Rectal smooth muscle tissue (tissue), 1 donor: ENCODE data around the gene MYRIP.
"Not testable (repeated sequence)": the region's sequence is repeated elsewhere in the genome, so short reads cannot be mapped to it uniquely, and the experiment has no call there.

ENCODE experiments used
- H3K27ac ChIP-seq: one replicate; pipeline ENCODE4 v1.7.0; 2013; ENCODE audit warnings: low read depth, low read length, inconsistent platforms
- H3K27me3 ChIP-seq: one replicate; pipeline ENCODE4 v1.7.0; 2013; ENCODE audit warnings: low read length; ENCODE audit not compliant: control insufficient read depth, insufficient read depth
- H3K36me3 ChIP-seq: one replicate; pipeline ENCODE4 v1.7.0; 2013; ENCODE audit warnings: low read length; ENCODE audit not compliant: control insufficient read depth, insufficient read depth
- H3K4me1 ChIP-seq: one replicate; pipeline ENCODE4 v1.7.0; 2013; ENCODE audit warnings: low read length; ENCODE audit not compliant: control insufficient read depth, insufficient read depth
- H3K4me3 ChIP-seq: one replicate; pipeline ENCODE4 v1.7.0; 2013; ENCODE audit warnings: low read length
- H3K9ac ChIP-seq: one replicate; pipeline ENCODE4 v1.7.0; 2013; ENCODE audit warnings: low read length

MYRIP gene

GRCh38 chr3:40109641-40110490 lies 300.5 kb downstream of the MYRIP start:
- no peak overlapping the region for H3K4me3 ChIP-seq
- no peak overlapping the region for H3K9ac ChIP-seq
- no peak overlapping the region for H3K27ac ChIP-seq
- H3K36me3 ChIP-seq = no peaks in the 10 kb centered on the region
- H3K27me3 ChIP-seq = no peaks in the 10 kb centered on the region
- no peaks in the 10 kb centered on the region for H3K4me1 ChIP-seq

GRCh38 chr3:40116478-40117177 lies 307.2 kb downstream of the MYRIP start:
- no peak overlapping the region for H3K27ac ChIP-seq
- H3K4me3 ChIP-seq = no peak overlapping the region
- no peaks in the 10 kb centered on the region for H3K36me3 ChIP-seq
- H3K27me3 ChIP-seq = no peaks in the 10 kb centered on the region
- no peak overlapping the region for H3K9ac ChIP-seq
- no peaks in the 10 kb centered on the region for H3K4me1 ChIP-seq

GRCh38 chr3:40118091-40118490 lies 308.7 kb downstream of the MYRIP start:
- Histone ChIP-seq H3K27me3 (no peaks in the 10 kb centered on the region), H3K27ac (no peak overlapping the region), H3K4me1 (no peaks in the 10 kb centered on the region)

DNA sequence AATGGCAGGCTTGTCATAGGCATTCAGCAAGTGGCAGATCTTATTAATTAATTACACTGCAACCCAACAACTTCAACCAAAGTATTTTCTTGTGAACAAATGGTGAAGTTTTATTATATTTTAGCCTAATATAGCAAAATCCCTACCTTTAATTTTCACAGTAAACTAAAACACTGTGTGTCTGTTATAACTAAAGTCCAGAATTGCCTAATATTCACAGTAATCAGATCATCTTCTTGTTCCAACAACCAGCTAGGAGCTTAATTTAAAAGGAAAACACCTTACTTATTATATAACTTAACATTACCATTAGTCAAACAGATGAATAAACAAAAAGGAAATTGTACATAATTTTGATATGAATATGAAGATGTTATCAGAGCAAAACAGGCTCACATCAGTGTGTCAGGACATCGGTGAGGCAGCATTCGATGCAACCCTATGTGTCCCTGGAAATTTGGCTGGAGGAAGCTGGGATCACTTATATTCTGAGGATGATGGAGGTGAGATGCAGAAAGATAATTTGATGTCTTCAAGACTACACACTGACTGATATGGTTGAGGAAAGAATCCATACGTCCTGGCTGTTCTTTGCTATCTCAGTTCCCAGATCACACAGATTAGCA lies 310.8 kb downstream of the MYRIP start:
- no peak overlapping the region for H3K4me3 ChIP-seq
- no peaks in the 10 kb centered on the region for H3K4me1 ChIP-seq
- no peak overlapping the region for H3K27ac ChIP-seq
- no peak overlapping the region for H3K9ac ChIP-seq
- H3K27me3 ChIP-seq = no peaks in the 10 kb centered on the region
- H3K36me3 ChIP-seq = no peaks in the 10 kb centered on the region

More at GRCh38 chr3:40118091-40118490, 308.7 kb downstream of the MYRIP start:
- Histone ChIP-seq H3K36me3 (no peaks in the 10 kb centered on the region), H3K9ac (no peak overlapping the region), H3K4me3 (no peak overlapping the region)

DNA sequence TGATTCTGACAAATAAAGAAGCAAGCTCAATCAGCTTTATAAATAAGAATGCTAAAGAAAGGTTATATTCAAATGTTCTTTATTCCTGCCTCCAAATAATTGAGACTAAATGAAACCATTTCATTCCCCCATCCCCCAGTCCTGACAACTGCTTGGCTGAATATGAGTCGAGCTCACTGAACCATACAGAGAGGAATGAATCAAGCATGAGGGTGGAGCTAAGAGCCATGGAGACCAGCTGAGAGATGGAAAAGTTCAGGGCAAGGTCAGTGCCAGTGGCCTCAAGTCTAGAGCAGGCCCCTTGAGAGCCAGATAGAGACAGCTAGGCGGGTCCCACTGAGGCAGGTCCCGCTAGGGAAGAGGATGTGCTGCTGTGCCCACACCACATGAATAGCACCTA lies 311.4 kb downstream of the MYRIP start:
- Histone ChIP-seq H3K4me3 (no peak overlapping the region), H3K27ac (no peak overlapping the region)

DNA sequence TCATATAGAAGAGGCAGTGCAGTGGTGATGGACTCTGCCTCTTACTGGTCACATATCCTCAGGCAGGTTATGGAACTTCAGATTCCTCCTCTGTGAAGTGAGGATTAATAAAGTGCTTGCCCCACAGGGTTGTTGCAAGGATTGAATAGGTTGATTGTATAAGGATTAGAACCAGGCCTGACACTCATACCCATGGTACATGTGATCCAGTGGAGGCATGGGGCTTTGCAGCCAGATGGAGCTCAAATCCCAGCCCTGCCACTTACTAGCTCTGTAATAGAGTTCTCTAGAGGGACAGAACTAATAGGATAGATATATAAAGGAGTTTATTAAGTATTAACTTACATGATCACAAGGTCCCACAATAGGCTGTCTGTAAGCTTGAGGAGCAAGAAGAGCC lies 315.5 kb downstream of the MYRIP start:
- Histone ChIP-seq H3K4me3 (no peak overlapping the region), H3K9ac (no peak overlapping the region)

More for the DNA sequence above, 311.4 kb downstream of the MYRIP start:
- Histone ChIP-seq H3K27me3 (no peaks in the 10 kb centered on the region), H3K4me1 (no peaks in the 10 kb centered on the region), H3K36me3 (no peaks in the 10 kb centered on the region), H3K9ac (no peak overlapping the region)

DNA sequence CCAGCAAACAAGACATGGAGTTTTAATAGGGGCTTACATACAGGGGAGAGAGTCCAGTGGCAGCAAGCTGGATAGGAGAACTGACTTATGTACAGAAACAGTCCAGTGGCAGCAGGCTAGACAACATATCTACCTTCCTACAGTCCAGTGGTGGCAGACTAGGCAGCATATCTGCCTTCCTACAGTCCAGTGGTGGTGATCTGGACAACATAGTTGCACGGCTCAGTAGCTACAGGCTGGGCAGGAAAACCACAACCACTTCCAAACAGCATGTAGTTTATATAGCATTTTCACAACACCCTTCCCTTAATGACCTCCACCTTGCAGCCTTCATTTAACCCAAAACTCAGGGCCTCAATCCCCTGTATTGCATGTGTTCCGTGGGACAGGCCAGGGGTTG lies 318.8 kb downstream of the MYRIP start:
- Histone ChIP-seq H3K4me1 (no peaks in the 10 kb centered on the region), H3K27ac (no peak overlapping the region), H3K36me3 (no peaks in the 10 kb centered on the region), H3K27me3 (no peaks in the 10 kb centered on the region), H3K4me3 (no peak overlapping the region), H3K9ac (no peak overlapping the region)

More for the DNA sequence above, 315.5 kb downstream of the MYRIP start:
- Histone ChIP-seq H3K27me3 (no peaks in the 10 kb centered on the region), H3K36me3 (no peaks in the 10 kb centered on the region), H3K27ac (no peak overlapping the region), H3K4me1 (no peaks in the 10 kb centered on the region)

DNA sequence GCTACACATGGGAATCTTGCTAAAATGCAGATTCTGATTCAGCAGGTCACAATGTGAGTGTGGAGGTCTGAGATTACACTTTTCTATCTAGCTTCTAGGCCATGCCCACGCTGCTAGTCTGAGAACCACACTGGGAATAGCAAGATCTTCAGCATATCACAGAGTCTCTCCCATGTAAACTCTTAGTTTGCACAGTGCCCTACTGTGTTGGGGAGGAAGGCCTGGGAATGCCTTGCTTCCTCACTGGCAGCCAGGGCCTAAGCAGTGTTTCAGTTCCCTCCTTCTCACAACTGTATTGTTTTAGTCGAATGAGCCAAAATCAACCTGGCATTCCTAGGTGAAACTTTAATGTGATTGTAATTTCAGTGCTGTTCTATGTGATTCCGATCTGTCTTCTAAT lies 320.1 kb downstream of the MYRIP start:
- no peak overlapping the region for H3K27ac ChIP-seq
- no peak overlapping the region for H3K9ac ChIP-seq
- H3K4me3 ChIP-seq = no peak overlapping the region
- no peaks in the 10 kb centered on the region for H3K27me3 ChIP-seq
- H3K36me3 ChIP-seq = no peaks in the 10 kb centered on the region
- H3K4me1 ChIP-seq = no peaks in the 10 kb centered on the region

- no peak overlapping the region for H3K27ac ChIP-seq
- H3K36me3 ChIP-seq = no peaks in the 10 kb centered on the region
- no peaks in the 10 kb centered on the region for H3K4me1 ChIP-seq
- H3K9ac ChIP-seq = no peak overlapping the region
- no peaks in the 10 kb centered on the region for H3K27me3 ChIP-seq
- no peak overlapping the region for H3K4me3 ChIP-seq
Observed at GRCh38 chr3:40129981-40130380, 320.6 kb downstream of the MYRIP start.

DNA sequence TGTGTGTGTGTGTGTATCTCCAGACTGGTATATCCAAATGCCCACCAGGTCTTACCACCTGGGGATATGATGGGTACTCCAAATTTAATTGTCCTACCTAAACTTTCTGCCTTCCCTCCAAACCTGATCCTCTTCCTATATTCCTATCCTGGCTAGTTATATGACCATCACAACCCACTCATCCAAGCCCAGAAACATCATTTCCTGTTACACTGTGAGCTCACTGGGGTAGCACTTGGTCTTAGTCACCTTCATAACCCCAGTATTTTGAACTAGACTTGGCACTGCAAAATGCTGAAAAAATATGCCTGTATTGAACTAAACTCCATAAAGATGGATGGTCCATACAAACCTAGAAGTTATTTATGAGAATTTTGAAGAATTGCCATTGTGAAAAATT lies 321.3 kb downstream of the MYRIP start:
- H3K36me3 ChIP-seq = no peaks in the 10 kb centered on the region
- H3K4me1 ChIP-seq = no peaks in the 10 kb centered on the region
- no peak overlapping the region for H3K27ac ChIP-seq
- H3K27me3 ChIP-seq = no peaks in the 10 kb centered on the region
- H3K4me3 ChIP-seq = no peak overlapping the region
- H3K9ac ChIP-seq = no peak overlapping the region

DNA sequence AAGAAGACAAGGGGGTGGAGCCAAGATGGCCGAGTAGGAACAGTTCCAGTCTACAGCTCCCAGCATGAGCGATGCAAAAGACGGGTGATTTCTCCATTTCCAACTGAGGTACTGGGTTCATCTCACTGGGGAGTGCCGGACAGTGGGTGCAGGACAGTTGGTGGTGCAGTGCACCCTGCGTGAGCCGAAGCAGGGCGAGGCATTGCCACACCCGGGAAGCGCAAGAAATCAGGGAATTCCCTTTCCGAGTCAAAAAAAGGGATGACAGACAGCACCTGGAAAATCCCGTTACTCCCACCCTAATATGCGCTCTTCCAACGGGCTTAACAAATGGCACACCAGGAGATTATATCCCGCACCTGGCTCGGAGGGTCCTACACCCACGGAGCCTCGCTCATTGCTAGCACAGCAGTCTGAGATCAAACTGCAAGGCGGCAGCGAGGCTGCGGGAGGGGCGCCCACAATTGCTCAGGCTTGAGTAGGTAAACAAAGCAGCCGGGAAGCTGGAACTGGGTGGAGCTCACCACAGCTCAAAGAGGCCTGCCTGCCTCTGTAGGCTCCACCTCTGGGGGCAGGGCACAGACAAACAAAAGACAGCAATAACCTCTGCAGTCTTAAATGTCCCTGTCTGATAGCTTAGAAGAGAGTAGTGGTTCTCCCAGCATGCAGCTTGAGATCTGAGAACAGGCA lies 324.6 kb downstream of the MYRIP start:
- not testable (repeated sequence) for H3K9ac ChIP-seq, H3K4me1 ChIP-seq, H3K4me3 ChIP-seq, H3K27me3 ChIP-seq, H3K36me3 ChIP-seq, H3K27ac ChIP-seq

- Histone ChIP-seq H3K4me3 (no peak overlapping the region), H3K9ac (no peak overlapping the region), H3K27ac (no peak overlapping the region), H3K36me3 (no peaks in the 10 kb centered on the region), H3K27me3 (no peaks in the 10 kb centered on the region), H3K4me1 (no peaks in the 10 kb centered on the region)
Observed at GRCh38 chr3:40137591-40138295, 328.3 kb downstream of the MYRIP start.
